ENCODE measurements around the gene ZNF146.
"Not testable (repeated sequence)": the region's sequence is repeated elsewhere in the genome, so short reads cannot be mapped to it uniquely, and the experiment has no call there.

The ZNF146 gene

DNA sequence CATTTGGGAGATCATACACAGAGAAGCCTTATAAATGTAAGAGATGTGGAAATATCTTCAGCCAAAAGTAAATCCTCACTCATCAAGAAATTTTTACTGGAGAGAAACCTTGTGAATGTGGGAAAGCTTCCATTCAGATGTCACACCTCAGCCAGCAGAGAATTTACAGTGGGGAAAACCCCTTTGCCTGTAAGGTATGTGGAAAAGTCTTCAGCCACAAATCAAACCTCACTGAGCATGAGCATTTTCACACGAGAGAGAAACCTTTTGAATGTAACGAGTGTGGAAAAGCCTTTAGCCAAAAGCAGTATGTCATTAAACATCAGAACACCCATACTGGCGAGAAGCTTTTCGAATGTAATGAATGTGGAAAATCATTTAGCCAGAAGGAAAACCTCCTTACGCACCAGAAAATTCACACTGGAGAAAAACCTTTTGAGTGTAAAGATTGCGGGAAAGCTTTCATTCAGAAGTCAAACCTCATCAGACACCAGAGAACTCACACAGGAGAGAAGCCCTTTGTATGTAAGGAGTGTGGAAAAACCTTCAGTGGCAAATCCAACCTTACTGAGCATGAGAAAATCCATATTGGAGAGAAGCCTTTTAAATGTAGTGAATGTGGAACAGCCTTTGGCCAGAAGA lies 21.5 kb downstream of the ZNF146 start:
- DNase-seq = no peak

DNA sequence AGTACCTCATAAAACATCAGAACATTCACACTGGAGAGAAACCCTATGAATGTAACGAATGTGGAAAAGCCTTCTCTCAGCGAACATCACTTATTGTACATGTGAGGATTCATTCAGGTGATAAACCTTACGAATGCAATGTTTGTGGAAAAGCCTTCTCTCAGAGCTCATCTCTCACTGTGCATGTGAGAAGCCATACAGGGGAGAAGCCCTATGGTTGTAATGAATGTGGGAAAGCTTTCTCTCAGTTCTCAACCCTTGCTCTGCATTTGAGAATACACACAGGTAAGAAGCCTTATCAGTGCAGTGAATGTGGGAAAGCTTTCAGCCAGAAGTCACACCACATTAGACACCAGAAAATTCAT lies 22.0 kb downstream of the ZNF146 start:
- DNase-seq = no peak

DNA sequence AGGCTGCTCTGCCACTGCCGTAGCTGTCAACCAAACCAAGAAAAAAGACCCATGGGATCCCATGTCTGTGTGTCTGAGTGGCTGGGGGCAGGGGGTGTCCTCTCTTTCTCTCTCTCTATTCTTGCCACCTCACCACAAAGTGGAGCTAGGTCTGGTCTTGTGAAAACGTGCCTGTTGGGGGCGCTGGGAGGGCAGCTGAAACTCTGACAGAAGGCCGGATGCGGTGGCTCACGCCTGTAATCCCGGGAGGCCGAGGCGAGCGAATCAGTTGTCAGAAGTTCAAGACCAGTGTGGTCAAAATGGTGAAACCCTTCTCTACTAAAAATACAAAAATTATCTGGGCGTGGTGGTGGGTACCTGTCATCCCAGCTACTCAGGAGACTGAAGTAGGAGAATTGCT lies 29.2 kb downstream of the ZNF146 start:
- DNase-seq = no peak

DNA sequence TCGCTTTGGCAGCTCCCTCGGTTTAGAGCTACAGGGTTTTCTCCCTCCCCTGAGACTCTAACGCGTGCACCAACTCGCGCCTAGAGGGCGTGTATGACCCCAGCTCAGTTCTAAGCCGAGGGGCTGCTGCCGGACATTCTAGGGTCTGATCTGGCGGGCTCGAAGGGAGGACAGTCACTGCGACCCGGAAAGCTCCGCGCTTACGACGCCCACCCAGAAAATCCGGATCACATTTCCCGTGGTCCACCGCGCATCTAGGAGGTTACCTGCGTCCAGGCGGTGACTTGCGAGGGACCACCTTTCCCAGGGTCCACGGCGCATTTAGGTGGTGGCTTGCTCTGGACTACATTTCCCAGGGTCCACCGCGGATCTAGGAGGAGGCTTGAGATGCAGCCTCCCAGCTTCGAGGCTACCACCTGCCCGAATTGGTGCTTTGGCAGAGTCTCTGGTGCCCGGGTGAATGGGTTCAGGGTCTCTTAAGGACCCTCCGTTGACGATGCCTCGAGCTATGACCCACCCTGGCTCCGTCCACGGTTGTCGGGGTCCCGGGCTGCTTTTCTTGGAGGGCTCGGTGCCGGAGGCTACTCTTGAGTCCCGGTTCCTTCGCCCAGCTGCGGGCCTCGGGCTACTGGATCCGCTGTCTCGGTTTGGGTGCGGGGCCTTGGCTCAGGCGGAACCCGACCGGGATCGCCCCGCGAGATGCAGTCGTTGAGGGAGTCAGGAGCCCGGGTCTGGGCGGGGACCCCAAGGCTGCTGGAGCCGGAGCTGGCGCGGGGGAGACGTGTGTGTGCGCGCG lies 30.5 kb downstream of the ZNF146 start:
- no peak for DNase-seq

DNA sequence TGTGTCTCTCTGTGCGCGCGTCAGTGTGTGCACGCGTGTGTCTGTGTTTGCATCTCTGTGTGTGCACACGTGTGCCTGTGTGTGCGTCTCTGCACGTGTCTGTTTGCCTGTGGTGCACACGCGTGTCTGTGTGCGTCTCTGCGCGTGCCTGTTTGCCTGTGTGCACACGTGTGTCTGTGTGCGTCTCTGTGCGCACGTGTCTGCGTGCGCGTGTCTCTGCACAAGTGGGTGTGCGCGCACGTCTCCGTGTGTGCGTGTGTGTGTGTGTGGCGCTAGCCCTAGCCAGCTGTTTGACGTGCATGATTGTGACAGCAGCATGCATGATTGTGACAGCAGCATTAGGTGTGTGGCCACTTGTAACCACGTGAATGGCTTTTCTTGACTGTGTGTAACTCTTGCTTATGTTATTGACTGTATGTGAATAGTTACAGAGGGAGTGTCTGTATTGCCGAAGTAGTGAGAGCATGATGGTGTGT lies 31.1 kb downstream of the ZNF146 start:
- DNase-seq = no peak

DNA sequence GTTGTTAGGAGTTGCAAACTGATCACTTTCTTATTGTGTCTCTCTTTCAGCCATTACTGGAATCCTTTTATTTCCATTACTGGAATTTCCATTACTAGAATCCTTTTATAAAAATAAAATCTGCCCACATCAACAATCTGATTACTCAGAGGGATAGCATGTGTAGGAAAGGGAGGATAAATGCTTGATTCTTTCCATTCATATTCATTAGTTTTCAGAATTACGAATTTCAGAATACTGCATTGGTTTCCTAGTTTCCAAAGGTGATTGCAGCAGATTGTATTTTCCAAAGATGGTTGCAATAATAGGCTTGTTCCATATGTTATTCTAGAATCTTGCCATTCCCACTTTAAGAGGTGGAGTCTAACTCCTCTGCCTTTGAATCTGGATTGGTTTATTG lies 37.1 kb downstream of the ZNF146 start:
- no peak for DNase-seq

DNA sequence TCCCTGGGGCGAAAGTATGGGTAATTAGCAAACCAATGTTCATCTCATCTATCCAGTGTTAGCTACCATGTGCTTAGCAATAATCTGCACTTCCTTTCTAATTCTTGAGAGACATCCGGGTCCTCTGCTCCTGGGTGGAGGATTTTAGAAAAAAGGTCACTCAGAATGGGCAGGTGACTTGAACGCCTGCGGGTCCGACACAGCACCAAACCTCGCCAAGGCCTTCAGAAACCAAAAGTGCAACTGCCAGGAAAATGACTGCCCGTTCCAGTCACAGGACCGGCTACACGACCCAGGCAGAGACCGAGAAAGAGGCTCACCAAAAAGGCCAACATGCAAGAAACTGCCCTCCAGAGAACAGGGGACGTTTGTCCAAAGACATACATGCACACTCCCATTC lies 39.9 kb downstream of the ZNF146 start:
- no peak for DNase-seq

DNA sequence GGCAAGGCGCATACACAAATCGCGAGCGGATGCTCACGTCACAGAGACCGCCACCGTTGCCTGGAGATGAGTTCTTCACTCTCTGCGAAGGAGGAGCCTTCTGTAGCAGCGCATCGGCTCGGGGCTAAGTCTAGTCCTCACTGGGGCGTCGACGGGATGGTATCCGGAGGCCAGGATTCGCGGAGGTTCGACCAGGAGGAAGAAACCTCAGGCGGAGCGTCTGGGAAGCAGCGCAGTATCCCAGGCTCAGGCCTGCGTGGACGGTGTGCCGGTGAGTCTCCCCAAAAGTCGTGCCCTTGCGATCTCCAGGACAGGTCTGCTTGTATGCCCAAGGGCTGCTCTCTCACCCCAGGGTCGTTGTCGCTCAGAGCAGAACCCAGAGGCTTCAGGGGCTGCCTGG lies 40.4 kb downstream of the ZNF146 start:
- DNase-seq = no peak

DNA sequence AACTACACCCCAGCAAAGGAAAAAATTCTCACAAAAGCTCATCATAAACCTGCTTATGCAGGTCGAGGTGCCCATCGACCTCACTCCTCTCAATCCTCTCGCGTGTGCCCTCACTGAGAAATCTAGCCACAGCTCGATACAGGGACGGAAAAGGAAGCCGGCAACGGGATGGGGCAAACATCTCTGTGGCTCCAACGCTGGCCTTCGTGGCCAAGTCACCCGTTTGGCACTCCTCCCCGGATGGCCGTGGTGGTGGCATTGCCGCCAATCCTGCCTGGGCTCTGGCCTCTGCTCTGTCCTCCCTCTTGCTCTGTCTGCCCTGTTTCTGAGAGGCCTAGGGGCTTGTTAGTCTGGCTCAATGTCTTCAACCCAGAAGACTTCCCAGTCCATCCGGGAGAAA lies 41.2 kb downstream of the ZNF146 start:
- no peak for DNase-seq

DNA sequence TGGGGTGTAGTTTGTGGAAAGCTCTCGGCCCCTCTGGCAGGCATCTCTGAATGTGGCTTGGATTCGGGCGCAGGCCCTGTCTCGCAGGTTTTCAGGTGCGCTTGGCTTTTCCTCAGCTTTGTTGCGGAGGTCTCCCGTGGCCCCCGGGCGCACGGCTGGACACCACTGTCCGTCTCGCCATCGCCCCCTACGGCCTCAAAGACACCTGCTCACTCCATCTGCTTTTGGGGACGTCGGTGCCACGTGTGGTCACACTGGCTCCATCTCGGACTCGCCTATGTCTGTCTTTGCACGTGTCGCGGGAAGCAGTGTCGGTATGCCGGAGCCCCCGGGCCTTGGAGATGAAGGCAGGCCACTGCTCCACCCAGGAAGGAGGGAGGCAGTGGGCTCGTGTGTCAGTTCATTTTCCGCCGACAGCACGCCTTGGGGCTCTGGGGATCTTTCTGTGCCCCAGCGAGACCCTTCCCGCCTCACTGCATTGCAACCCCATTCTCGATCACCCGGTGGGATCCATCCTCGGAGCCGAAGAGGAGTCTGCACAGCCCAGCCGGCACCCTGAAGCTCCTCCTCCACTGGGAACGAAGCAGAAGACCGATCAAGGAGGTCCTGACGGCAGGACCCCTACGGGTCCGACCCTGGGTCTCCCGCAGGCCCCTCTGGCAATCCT lies 42.1 kb downstream of the ZNF146 start:
- DNase-seq = no peak

DNA sequence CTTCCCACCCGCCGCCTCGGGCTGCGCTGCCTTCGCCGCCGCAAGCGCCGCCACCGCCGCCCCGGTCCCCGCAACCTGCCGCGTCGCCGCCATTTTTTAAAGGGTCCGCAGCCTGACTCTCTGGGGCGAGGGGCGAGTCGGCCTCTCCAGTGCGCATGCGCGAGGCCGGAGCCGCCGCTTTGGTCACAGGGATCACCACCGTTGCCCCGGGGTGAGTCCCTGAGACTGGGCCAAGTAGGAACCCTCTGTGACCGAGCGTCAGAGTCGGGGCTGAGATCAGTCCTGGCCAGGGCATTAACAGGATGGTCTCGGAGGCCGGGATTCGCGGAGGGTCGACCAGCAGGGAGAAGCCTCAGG lies 42.6 kb downstream of the ZNF146 start:
- DNase-seq = no peak

DNA sequence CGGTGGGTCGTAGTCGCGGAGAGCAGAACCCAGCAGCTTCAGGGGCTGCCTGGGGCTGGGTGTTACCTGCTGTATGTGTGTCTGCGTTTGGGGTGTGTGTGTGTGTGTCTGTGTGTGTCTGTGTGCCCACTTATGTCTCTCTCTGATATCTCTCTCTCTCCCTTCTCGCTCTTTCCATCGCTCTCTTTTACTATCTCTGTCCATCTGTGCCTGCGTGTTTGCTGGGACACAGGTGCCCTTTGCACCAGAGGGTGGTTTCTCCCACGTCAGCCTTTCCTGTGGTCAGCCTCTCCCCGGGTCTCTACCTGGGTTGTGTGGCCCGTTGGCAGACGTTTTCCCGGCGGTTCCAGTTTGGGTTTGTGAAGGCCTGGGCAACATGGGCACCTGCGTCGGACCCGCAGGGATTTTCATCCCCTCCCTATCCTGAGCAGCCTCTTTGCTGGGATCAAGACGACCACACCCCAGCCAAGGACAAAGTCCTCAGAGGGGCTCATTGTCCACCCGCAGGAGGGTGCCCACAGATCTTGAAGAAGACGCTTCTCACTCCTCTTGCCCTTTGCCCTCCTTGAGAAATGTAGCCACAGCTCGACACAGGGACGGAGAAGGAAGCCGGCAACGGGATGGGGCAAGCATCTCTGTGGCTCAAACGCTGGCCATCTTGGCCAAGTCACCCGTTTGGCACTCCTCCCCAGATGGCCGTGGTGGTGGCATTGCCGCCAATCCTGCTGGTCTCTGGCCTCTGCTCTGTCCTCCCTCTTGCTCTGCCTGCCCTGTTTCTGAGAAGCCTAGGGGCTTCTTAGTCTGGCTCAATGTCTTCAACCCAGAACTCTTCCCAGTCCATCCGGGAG lies 43.3 kb downstream of the ZNF146 start:
- no peak for DNase-seq

DNA sequence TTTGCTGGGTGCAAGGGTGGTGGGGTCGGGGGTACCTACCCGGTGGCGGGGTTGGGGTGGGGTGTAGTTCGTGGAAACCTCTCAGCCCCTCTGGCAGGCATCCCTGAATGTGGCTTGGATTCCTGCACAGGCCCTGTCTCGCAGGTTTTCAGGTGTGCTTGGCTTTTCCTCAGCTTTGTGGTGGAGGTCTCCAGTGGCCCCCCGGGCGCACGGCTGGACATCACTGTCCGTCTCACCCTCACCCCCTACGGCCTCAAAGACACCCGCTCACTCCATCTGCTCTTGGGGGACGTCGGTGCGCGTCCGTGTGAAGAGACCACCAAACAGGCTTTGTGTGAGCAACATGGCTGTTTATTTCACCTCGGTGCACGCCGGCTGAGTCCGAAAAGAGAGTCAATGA lies 44.3 kb downstream of the ZNF146 start:
- DNase-seq = no peak

DNA sequence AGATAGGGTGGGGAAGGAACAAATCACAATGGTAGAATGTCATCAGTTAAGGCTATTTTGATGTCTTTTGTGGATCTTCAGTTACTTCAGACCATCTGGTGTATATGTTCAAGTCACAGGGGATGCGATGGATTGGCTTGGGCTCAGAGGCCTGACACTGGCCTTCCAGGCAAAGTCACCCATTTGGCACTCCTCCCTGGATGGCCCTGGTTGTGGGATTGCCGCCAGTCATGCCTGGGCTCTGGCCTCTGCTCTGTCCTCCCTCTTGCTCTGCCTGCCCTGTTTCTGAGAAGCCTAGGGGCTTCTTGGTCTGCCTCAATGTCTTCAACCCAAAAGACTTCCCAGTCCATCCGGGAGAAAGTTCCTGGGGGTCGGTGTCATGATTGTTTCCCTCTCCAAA lies 50.2 kb downstream of the ZNF146 start:
- no peak for DNase-seq

DNA sequence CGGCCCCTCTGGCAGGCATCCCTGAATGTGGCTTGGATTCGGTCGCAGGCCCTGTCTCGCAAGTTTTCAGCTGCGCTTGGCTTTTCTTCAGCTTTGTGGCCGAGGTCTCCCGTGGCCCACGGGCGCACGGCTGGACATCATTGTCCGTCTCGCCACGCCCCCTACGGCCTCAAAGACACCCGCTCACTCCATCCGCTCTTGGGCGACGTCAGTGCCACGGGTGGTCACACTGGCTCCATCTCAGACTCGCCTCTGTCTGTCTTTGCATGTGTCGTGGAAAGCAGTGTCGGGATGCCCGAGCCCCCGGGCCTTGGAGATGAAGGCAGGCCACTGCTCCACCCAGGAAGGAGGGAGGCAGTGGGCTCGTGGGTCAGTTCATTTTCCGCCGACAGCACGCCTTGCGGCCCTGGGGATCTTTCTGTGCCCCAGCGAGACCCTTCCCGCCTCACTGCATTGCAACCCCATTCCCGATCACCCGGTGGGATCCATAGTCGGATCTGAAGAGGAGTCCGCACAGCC lies 51.0 kb downstream of the ZNF146 start:
- no peak for DNase-seq

DNA sequence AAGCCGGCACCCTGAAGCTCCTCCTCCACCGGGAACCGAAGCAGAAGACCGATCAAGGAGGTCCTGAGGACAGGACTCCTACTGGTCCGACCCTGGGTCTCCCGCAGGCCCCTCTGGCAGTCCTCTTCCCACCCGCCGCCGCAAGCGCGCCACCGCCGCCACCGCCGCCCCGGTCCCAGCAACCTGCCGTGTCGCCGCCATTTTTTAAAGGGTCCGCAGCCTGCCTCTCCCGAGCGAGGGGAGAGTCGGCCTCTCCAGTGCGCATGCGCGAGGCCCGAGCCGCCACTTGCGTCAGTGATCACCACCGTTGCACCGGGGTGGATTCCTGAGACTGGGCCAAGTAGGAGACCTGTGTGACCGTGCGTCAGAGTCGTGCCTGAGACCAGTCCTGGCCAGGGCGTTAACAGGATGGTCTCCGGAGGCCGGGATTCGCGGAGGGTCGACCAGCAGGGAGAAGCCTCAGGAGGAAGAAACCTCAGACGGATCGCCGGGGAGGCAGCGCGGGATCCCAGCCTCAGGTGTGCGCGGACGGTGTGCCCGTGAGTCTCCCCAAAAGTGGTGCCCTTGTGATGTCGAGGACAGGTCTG lies 51.6 kb downstream of the ZNF146 start:
- DNase-seq = no peak

DNA sequence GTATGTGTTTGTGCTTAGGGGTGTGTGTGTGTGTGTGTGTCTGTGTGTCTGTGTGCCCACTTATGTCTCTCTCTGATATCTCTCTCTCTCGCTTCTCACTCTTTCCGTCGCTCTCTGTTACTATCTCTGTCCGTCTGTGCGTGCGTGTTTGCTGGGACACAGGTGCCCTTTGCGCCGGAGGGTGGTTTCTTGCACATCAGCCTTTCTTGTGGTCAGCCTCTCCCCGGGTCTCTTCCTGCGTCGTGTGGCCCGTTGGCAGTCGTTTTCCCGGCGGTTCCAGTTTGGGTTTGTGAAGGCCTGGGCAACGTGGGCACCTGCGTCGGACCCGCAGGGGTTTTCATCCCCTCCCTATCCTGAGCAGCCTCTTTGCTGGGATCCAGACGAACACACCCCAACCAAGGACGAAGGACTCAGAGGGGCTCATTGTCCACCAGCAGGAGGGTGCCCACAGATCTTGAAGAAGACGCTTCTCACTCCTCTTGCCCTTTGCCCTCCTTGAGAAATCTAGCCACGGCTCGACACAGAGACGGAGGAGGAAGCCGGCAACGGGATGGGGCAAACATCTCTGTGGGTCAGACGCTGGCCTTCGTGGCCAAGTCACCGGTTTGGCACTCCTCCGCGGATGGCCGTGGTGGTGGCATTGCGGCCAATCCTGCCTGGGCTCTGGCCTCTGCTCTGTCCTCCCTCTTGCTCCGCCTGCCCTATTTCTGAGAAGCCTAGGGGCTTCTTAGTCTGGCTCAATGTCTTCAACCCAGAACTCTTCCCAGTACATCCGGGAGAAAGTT lies 52.3 kb downstream of the ZNF146 start:
- no peak for DNase-seq

DNA sequence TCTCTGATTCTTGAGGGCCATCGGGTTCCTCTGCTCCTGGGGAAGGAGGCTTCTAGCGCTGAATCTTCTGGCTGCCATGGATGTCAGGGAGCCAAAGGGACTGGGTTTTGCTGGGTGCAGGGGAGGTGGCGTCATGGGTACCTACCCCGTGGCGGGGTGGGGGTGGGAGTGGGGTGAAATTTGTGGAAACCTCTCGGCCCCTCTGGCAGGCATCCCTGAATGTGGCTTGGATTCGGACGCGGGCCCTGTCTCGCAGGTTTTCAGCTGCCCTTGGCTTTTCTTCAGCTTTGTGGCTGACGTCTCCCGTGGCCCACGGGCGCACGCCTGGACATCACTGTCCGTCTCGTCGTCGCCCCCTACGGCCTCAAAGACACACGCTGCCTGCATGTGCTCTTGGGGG lies 53.2 kb downstream of the ZNF146 start:
- DNase-seq = not testable (repeated sequence)

DNA sequence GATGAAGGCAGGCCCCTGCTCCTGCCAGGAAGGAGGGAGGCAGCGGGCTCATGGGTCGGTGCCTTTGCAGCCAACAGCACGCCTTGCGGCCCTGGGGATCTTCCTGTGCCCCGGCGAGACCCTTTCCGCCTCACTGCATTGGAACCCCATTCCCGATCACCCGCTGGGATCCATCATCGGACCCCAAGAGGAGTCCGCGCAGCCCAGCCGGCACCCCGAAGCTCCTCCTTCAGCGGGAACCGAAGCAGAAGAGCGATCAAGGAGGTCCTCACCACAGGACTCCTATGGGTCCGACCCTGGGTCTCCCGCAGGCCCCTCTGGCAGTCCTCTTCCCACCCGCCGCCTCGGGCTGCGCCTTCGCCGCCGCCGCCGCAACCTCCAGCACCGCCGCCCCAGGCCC lies 53.7 kb downstream of the ZNF146 start:
- not testable (repeated sequence) for DNase-seq

DNA sequence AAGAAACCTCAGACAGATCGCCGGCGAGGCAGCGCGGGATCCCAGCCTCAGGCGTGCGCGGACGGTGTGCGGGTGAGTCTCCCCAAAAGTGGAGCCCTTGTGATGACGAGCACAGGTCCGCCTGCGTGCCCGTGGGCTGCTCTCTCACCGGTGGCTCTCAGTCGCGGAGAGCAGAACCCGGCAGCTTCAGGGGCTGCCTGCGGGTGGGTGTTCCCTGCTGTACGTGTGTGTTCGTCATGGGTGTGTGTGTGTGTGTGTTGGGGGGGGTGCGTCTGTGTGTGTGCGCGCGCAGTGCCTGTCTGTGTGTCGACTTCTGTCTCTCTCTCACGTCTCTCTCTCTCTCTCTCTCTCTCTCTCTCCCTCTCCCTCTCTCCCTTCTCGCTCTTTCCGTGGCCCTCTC lies 54.4 kb downstream of the ZNF146 start:
- DNase-seq = not testable (repeated sequence)
